Left lung (tissue), 10 donors: ENCODE data around the gene PMS1. TPM values are rescaled to one million over a fixed set of nuclear protein-coding genes. Genes with fewer than 3 reads are reported as not detected.

Source experiments
- ATAC-seq: fragments of 200-7000 bp; cut with Tn5 transposase; one replicate; pipeline ENCODE4 v1.9.1; 2020; ENCODE audit warnings: moderate library complexity
- DNase-seq, 4 donors: peaks; one replicate each; pipeline ENCODE4 v3.0.0-alpha.2; 2013 to 2020
- H3K27ac ChIP-seq, 2 donors: fragments of 200-600 bp; sonication (generic) in 1 of 2; one replicate each; pipeline versions ENCODE4 v1.5.0 to v1.8.0; 2020 to 2021
- H3K27me3 ChIP-seq, 2 donors: fragments of 200-600 bp; sonication (generic) in 1 of 2; one replicate each; pipeline versions ENCODE4 v1.5.0 to v1.8.0; 2020 to 2021
- H3K36me3 ChIP-seq, 2 donors: fragments of 200-600 bp; sonication (generic) in 1 of 2; one replicate each; pipeline versions ENCODE4 v1.5.0 to v1.8.0; 2020 to 2021
- H3K4me1 ChIP-seq, 2 donors: fragments of 200-600 bp; one replicate each; pipeline ENCODE4 v1.8.0; 2021
- H3K4me3 ChIP-seq, 2 donors: fragments of 200-600 bp; sonication (generic) in 1 of 2; one replicate each; pipeline versions ENCODE4 v1.5.0 to v1.8.0; 2020 to 2021; ENCODE audit warnings: mild to moderate bottlenecking in 1 of 2
- H3K9me3 ChIP-seq, 2 donors: fragments of 200-600 bp; sonication (generic) in 1 of 2; one replicate each; pipeline versions ENCODE4 v1.5.0 to v1.8.0; 2020 to 2021
- intact Hi-C, 2 donors: fragments of 100-400 bp; cut with DNase I; formaldehyde crosslinking; loops; one replicate each; pipeline versions ENCODE4 v1.11.2 to v1.14.2; 2022
- polyA plus RNA-seq, 6 donors: library from polyadenylated mRNA; unstranded; fragments of 120-200 nt; gene quantifications; one replicate each; pipeline ENCODE4 v1.2.1, GENCODE V29; 2013; ENCODE audit not compliant: insufficient read length in 6 of 6
- total RNA-seq, 2 donors: library from RNA; stranded (reverse); fragmentation: NEBNext Ultra II Directional; extraction: Animal tissue kit (Norgen Biotek cat#: 25700); gene quantifications; one replicate each; pipeline ENCODE4 v1.2.1, GENCODE V29; 2021
- TF ChIP-seq, protein P1 (sequence below), 2 donors: fragments of 200-600 bp; sonication (generic) in 1 of 2; IDR thresholded peaks; one replicate each; pipeline versions ENCODE4 v1.5.0 to v1.8.0; 2021; ENCODE audit warnings: antibody characterized with exemption in 2 of 2
- donor health status: DM: no; HTN: yes; CAD: no.
- donor health status: DM: no; HTN: no; CAD: no.

The PMS1 gene
- total and polyA plus RNA-seq, 8 donors: 25.4 to 51.6 (median 45.1) TPM

DNA sequence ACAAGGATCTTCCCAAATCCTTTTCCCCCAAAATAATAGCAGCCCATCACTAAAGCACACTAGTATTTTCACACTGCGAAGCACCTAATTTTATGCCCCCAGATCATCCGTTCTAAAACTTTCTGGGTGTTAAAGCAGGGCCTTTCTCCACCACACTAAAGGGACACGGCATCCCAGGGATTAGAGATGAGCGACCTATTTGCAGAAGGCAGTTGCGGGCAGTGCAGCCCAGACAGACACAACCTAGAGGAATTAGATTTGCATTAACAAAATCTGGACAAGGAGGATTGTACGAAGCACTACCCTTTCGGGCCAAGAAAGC, 22.1 kb upstream of the PMS1 start:
- TF ChIP-seq, protein P1, sequence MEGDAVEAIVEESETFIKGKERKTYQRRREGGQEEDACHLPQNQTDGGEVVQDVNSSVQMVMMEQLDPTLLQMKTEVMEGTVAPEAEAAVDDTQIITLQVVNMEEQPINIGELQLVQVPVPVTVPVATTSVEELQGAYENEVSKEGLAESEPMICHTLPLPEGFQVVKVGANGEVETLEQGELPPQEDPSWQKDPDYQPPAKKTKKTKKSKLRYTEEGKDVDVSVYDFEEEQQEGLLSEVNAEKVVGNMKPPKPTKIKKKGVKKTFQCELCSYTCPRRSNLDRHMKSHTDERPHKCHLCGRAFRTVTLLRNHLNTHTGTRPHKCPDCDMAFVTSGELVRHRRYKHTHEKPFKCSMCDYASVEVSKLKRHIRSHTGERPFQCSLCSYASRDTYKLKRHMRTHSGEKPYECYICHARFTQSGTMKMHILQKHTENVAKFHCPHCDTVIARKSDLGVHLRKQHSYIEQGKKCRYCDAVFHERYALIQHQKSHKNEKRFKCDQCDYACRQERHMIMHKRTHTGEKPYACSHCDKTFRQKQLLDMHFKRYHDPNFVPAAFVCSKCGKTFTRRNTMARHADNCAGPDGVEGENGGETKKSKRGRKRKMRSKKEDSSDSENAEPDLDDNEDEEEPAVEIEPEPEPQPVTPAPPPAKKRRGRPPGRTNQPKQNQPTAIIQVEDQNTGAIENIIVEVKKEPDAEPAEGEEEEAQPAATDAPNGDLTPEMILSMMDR (IDR thresholded peaks at IDR 0.05): no peak
- peaks cover 0 to 13% of the 10 kb centered on the region in 2 donors for H3K36me3 ChIP-seq
- H3K4me1 ChIP-seq: peaks cover 0 to 9% of the 10 kb centered on the region in 2 donors
- peak overlapping the region; percentile 89 to 91 for H3K27ac ChIP-seq
- H3K27me3 ChIP-seq: no peaks in the 10 kb centered on the region
- ATAC-seq (no peak), DNase-seq (no peak)
- peak overlapping the region; percentile 69 to 75 for H3K4me3 ChIP-seq
- intact Hi-C loops: no loop called here
- H3K9me3 ChIP-seq: no peaks in the 10 kb centered on the region

DNA sequence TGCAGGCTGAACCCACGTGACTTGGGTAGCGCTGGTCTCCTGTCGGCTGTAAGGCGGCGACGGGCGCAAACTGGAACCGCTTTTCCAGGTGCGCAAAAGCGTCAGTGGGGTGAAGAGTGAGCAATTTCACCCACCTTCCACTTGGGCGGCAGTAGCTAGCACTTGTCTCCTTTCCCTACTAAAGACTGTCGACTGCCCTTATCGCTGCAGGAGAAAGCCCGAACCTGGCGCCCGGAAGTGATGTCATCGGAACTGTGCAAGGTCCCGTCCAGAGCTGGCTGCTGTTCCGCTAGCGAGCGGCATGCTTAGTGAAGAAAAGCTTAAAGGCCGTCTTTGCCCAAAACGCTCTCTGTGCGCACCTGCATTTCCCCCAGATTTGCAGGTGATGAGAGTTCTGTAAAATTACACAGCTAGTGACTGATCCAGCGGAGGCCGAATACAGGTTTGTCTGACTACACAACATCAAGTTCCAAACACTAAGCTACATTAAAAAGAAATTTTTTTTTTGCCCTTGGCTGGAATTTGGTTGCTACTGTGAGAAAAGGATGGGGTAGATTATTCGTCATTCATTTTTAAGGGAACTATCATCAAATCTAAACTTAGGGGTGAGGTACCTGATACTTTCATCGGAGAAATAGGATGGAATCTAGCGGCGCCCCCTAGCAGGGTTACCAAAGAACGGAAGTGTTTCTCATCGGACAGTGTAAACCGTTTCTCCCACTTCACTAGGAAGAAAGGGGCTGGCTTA, 21.5 kb upstream of the PMS1 start, which contains the start of gene OSGEPL1:
Gene OSGEPL1, minus strand, starts transcription at position 242 of the 748 bp plus-strand sequence. CDS start 1,152 bp downstream, outside the sequence.
- TF ChIP-seq, protein P1 (IDR thresholded peaks at IDR 0.05): peak in 1 of 2 donors; percentile 49
- DNase-seq: peak; percentile 94 to 96 (median 95)
- Histone ChIP-seq H3K4me1 (peaks cover 0 to 9% of the 10 kb centered on the region in 2 donors), H3K36me3 (peaks cover 0 to 17% of the 10 kb centered on the region in 2 donors), H3K27me3 (no peaks in the 10 kb centered on the region), H3K27ac (peak within 1 kb of the TSS; percentile 89 to 91), H3K4me3 (peak within 1 kb of the TSS; percentile 69 to 75), H3K9me3 (no peaks in the 10 kb centered on the region)
- peak; percentile 97 for ATAC-seq
- intact Hi-C loops: no loop called here

DNA sequence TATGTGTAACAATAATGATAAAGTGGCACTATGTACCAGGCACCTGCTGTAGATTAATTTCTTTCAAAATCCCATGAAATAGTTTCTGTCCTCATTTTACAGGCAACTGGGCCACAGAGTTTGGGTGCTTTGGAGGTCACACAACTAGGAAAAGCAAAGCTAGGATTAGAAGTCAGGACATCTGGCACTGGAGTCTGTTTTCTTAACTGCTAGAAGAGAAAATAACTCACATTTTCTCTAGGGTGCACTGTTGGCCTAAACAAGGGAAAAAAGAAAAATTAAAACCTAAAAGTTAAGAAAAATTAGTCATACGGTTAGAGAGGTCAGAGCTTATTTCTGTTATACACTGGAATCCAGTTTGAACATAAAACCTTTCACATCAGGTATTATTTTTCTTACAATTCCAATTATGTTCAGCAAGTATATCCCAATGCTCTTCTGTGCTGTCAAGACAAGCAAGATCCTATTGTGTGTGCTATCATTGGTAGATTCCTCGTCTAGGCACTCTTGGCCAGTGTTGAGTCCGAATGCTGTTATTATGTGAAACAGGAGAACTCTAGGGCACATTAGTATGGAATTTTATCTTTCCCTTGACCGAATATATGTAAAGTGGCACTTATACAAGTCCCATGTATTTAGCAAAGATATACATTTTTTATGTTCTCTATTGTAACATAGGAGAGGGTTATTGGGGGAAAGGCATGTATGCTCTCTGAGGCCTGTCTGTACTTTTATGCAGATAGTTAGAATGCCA, 20.2 kb upstream of the PMS1 start:
- no peak overlapping the region for H3K27ac ChIP-seq
- intact Hi-C loops: no loop called here
- DNase-seq: no peak

DNA sequence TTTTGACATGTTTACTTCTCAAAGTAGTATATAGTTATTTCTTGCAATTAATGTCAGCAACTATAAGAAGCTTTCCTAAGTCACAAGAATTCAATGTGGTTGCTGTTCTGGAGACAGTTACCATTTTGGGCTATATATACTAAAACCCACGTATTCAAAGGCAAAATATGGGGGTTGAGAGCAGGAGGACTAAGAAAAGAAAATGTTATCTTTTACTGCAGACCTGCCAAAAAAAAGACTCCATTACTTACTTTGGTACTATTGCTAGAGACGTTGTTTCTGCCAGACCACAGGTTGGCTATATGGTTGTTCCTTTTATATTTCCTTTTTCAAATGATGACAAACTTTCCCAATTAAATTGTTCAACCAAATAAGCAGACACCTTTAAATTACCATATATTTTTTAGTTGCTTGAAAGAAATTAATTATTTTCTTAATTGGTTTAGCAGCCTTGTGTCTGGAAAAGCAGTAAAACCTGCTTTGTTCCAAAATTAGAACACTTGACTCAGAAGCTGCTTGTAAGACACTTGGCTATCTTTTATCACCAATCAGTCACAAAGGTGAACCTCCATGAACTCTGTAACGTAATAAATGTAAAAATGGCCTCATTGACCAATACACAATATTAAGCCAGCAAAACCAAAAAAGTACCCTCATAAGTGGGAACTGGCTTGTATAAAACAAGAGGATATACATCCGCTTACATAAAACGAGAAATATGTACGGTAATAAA, 13.5 kb upstream of the PMS1 start:
- Histone ChIP-seq H3K4me1 (peaks cover 0 to 9% of the 10 kb centered on the region in 2 donors), H3K27ac (no peak overlapping the region), H3K36me3 (peaks cover 3 to 96% of the 10 kb centered on the region in 2 donors), H3K27me3 (no peaks in the 10 kb centered on the region), H3K4me3 (no peak overlapping the region), H3K9me3 (no peaks in the 10 kb centered on the region)
- peak; percentile 64 for ATAC-seq
- DNase-seq: no peak
- TF ChIP-seq, protein P1 (IDR thresholded peaks at IDR 0.05): no peak
- intact Hi-C loops: no loop called here

More for the DNA sequence above, 20.2 kb upstream of the PMS1 start:
- Histone ChIP-seq H3K4me1 (peaks cover 0 to 9% of the 10 kb centered on the region in 2 donors), H3K9me3 (no peaks in the 10 kb centered on the region), H3K27me3 (no peaks in the 10 kb centered on the region), H3K36me3 (peaks cover 0 to 31% of the 10 kb centered on the region in 2 donors), H3K4me3 (peak overlapping the region in 1 of 2 donors; percentile 69)
- ATAC-seq: no peak
- TF ChIP-seq, protein P1 (IDR thresholded peaks at IDR 0.05): no peak
